ENCODE measurements around the gene RABGAP1L.
"Not testable (repeated sequence)": the region's sequence is repeated elsewhere in the genome, so short reads cannot be mapped to it uniquely, and the experiment has no call there.

Gene RABGAP1L

GRCh38 chr1:174693085-174693484, 533.8 kb downstream of the RABGAP1L start:
- TF ChIP-seq POLR2A (IDR thresholded peaks at IDR 0.05; ENCODE audit: low read depth, low read length): no peak
- TF ChIP-seq POLR2AphosphoS5 (IDR thresholded peaks at IDR 0.05; ENCODE audit: low read depth, low read length): no peak
- no peak for TF ChIP-seq TAF1 (IDR thresholded peaks at IDR 0.05; ENCODE audit: borderline replicate concordance, low read depth, low read length)
- DNase-seq (ENCODE audit: insufficient read length): no peak
- FAIRE-seq: no peak

- not testable (repeated sequence) for FAIRE-seq; DNase-seq (ENCODE audit: insufficient read length)
Observed at GRCh38 chr1:174693539-174693938, 534.2 kb downstream of the RABGAP1L start.

GRCh38 chr1:174696026-174696821, 536.9 kb downstream of the RABGAP1L start:
- no peak for DNase-seq (ENCODE audit: insufficient read length)
- FAIRE-seq: no peak
- TF ChIP-seq POLR2A (IDR thresholded peaks at IDR 0.05; ENCODE audit: low read depth, low read length) (no peak), POLR2AphosphoS5 (IDR thresholded peaks at IDR 0.05; ENCODE audit: low read depth, low read length) (no peak), TAF1 (IDR thresholded peaks at IDR 0.05; ENCODE audit: borderline replicate concordance, low read depth, low read length) (no peak)

GRCh38 chr1:174700314-174700713, 541.0 kb downstream of the RABGAP1L start:
- DNase-seq (ENCODE audit: insufficient read length) (no peak), FAIRE-seq (no peak)
- TF ChIP-seq POLR2AphosphoS5 (IDR thresholded peaks at IDR 0.05; ENCODE audit: low read depth, low read length): no peak
- TF ChIP-seq TAF1 (IDR thresholded peaks at IDR 0.05; ENCODE audit: borderline replicate concordance, low read depth, low read length): no peak
- TF ChIP-seq POLR2A (IDR thresholded peaks at IDR 0.05; ENCODE audit: low read depth, low read length): no peak

GRCh38 chr1:174700775-174701174, 541.5 kb downstream of the RABGAP1L start:
- FAIRE-seq (no peak), DNase-seq (ENCODE audit: insufficient read length) (no peak)
- no peak for TF ChIP-seq TAF1 (IDR thresholded peaks at IDR 0.05; ENCODE audit: borderline replicate concordance, low read depth, low read length)
- TF ChIP-seq POLR2A (IDR thresholded peaks at IDR 0.05; ENCODE audit: low read depth, low read length): no peak
- no peak for TF ChIP-seq POLR2AphosphoS5 (IDR thresholded peaks at IDR 0.05; ENCODE audit: low read depth, low read length)

GRCh38 chr1:174701565-174701964, 542.2 kb downstream of the RABGAP1L start:
- TF ChIP-seq TAF1 (IDR thresholded peaks at IDR 0.05; ENCODE audit: borderline replicate concordance, low read depth, low read length) (no peak), POLR2AphosphoS5 (IDR thresholded peaks at IDR 0.05; ENCODE audit: low read depth, low read length) (no peak), POLR2A (IDR thresholded peaks at IDR 0.05; ENCODE audit: low read depth, low read length) (no peak)
- no peak for FAIRE-seq
- no peak for DNase-seq (ENCODE audit: insufficient read length)

GRCh38 chr1:174702011-174702410, 542.7 kb downstream of the RABGAP1L start:
- DNase-seq (ENCODE audit: insufficient read length) (no peak), FAIRE-seq (no peak)
- TF ChIP-seq POLR2A (IDR thresholded peaks at IDR 0.05; ENCODE audit: low read depth, low read length) (no peak), TAF1 (IDR thresholded peaks at IDR 0.05; ENCODE audit: borderline replicate concordance, low read depth, low read length) (no peak), POLR2AphosphoS5 (IDR thresholded peaks at IDR 0.05; ENCODE audit: low read depth, low read length) (no peak)

GRCh38 chr1:174703309-174703708, 544.0 kb downstream of the RABGAP1L start:
- no peak for TF ChIP-seq POLR2AphosphoS5 (IDR thresholded peaks at IDR 0.05; ENCODE audit: low read depth, low read length)
- no peak for TF ChIP-seq POLR2A (IDR thresholded peaks at IDR 0.05; ENCODE audit: low read depth, low read length)
- FAIRE-seq: no peak
- no peak for DNase-seq (ENCODE audit: insufficient read length)

GRCh38 chr1:174704300-174704699, 545.0 kb downstream of the RABGAP1L start:
- TF ChIP-seq TAF1 (IDR thresholded peaks at IDR 0.05; ENCODE audit: borderline replicate concordance, low read depth, low read length): no peak
- TF ChIP-seq POLR2A (IDR thresholded peaks at IDR 0.05; ENCODE audit: low read depth, low read length): no peak
- no peak for TF ChIP-seq POLR2AphosphoS5 (IDR thresholded peaks at IDR 0.05; ENCODE audit: low read depth, low read length)
- no peak for DNase-seq (ENCODE audit: insufficient read length)
- FAIRE-seq: no peak

GRCh38 chr1:174710868-174711845, 551.8 kb downstream of the RABGAP1L start:
- TF ChIP-seq POLR2A (IDR thresholded peaks at IDR 0.05; ENCODE audit: low read depth, low read length): no peak
- TF ChIP-seq POLR2AphosphoS5 (IDR thresholded peaks at IDR 0.05; ENCODE audit: low read depth, low read length): no peak
- TF ChIP-seq TAF1 (IDR thresholded peaks at IDR 0.05; ENCODE audit: borderline replicate concordance, low read depth, low read length): no peak
- FAIRE-seq (no peak), DNase-seq (ENCODE audit: insufficient read length) (no peak)

- not testable (repeated sequence) for DNase-seq (ENCODE audit: insufficient read length); FAIRE-seq
Observed at GRCh38 chr1:174711848-174712247, 552.5 kb downstream of the RABGAP1L start.

GRCh38 chr1:174712541-174712940, 553.2 kb downstream of the RABGAP1L start:
- no peak for TF ChIP-seq POLR2AphosphoS5 (IDR thresholded peaks at IDR 0.05; ENCODE audit: low read depth, low read length)
- no peak for TF ChIP-seq POLR2A (IDR thresholded peaks at IDR 0.05; ENCODE audit: low read depth, low read length)
- TF ChIP-seq TAF1 (IDR thresholded peaks at IDR 0.05; ENCODE audit: borderline replicate concordance, low read depth, low read length): no peak
- FAIRE-seq (no peak), DNase-seq (ENCODE audit: insufficient read length) (no peak)

Measured in GM12892 (cell line).